GM12892 (cell line): ENCODE measurements around the gene CSRP1.

Source experiments
- DNase-seq: peaks from one replicate; pipeline ENCODE4 v3.0.0; 2011; ENCODE audit not compliant: insufficient read length
- FAIRE-seq: peaks from 2 replicates; lab custom pipeline; 2011; peaks lifted over from hg19 to GRCh38; lab: Jason Lieb, UNC
- POLR2A ChIP-seq: IDR thresholded peaks from 2 replicates; pipeline ENCODE4 v1.6.1; 2011; ENCODE audit warnings: low read depth, low read length, control low read depth
- POLR2AphosphoS5 ChIP-seq: IDR thresholded peaks from 2 replicates; pipeline ENCODE4 v1.6.1; 2011; ENCODE audit warnings: low read depth, low read length, control low read depth
- TAF1 ChIP-seq: IDR thresholded peaks from 2 replicates; pipeline ENCODE4 v1.6.1; 2011; ENCODE audit warnings: low read depth, mild to moderate bottlenecking, control low read depth, low read length, borderline replicate concordance

CSRP1 gene

GRCh38 chr1:201506092-201506491 lies 831 bp downstream of the CSRP1 start:
- DNase-seq: no peak
- FAIRE-seq: no peak
- TF ChIP-seq POLR2AphosphoS5 (no peak), TAF1 (no peak), POLR2A (no peak)

- FAIRE-seq: no peak
- DNase-seq: no peak
- TF ChIP-seq TAF1 (no peak), POLR2AphosphoS5 (no peak), POLR2A (no peak)
These were observed 1.4 kb downstream of the CSRP1 start for GRCh38 chr1:201505503-201505890.

GRCh38 chr1:201504799-201505502 lies 2.0 kb downstream of the CSRP1 start:
- no peak for FAIRE-seq
- DNase-seq: no peak
- TF ChIP-seq POLR2AphosphoS5: no peak
- no peak for TF ChIP-seq POLR2A
- no peak for TF ChIP-seq TAF1

- no peak for TF ChIP-seq POLR2AphosphoS5
- TF ChIP-seq TAF1: no peak
- no peak for TF ChIP-seq POLR2A
- FAIRE-seq (no peak), DNase-seq (no peak)
These were observed 2.7 kb downstream of the CSRP1 start for GRCh38 chr1:201504179-201504631.

GRCh38 chr1:201503397-201504176 lies 3.3 kb downstream of the CSRP1 start:
- TF ChIP-seq POLR2AphosphoS5 (no peak), TAF1 (no peak), POLR2A (no peak)
- FAIRE-seq (no peak), DNase-seq (no peak)

GRCh38 chr1:201502511-201502857 lies 4.4 kb downstream of the CSRP1 start:
- DNase-seq: no peak

GRCh38 chr1:201501812-201502510 lies 5.0 kb downstream of the CSRP1 start:
- TF ChIP-seq POLR2AphosphoS5 (no peak), POLR2A (no peak), TAF1 (no peak)
- no peak for FAIRE-seq
- DNase-seq: no peak

More at GRCh38 chr1:201502511-201502857, 4.4 kb downstream of the CSRP1 start:
- TF ChIP-seq TAF1 (no peak), POLR2AphosphoS5 (no peak), POLR2A (no peak)
- no peak for FAIRE-seq

GRCh38 chr1:201501144-201501543 lies 5.8 kb downstream of the CSRP1 start:
- no peak for FAIRE-seq
- no peak for TF ChIP-seq TAF1
- TF ChIP-seq POLR2A: no peak
- DNase-seq: no peak

- TF ChIP-seq POLR2A (no peak), TAF1 (no peak), POLR2AphosphoS5 (no peak)
- FAIRE-seq (no peak), DNase-seq (no peak)
These were observed 6.2 kb downstream of the CSRP1 start for GRCh38 chr1:201500670-201501120.

- TF ChIP-seq POLR2AphosphoS5: no peak
- no peak for TF ChIP-seq TAF1
- TF ChIP-seq POLR2A: no peak
- FAIRE-seq: no peak
- no peak for DNase-seq
These were observed 6.9 kb downstream of the CSRP1 start for GRCh38 chr1:201499795-201500669.

- no peak for TF ChIP-seq POLR2A
- no peak for TF ChIP-seq TAF1
- TF ChIP-seq POLR2AphosphoS5: no peak
- DNase-seq (no peak), FAIRE-seq (no peak)
These were observed 7.7 kb downstream of the CSRP1 start for GRCh38 chr1:201499191-201499590.
